Measurements from ENCODE around the gene TAS2R20.

TAS2R20 gene

DNA sequence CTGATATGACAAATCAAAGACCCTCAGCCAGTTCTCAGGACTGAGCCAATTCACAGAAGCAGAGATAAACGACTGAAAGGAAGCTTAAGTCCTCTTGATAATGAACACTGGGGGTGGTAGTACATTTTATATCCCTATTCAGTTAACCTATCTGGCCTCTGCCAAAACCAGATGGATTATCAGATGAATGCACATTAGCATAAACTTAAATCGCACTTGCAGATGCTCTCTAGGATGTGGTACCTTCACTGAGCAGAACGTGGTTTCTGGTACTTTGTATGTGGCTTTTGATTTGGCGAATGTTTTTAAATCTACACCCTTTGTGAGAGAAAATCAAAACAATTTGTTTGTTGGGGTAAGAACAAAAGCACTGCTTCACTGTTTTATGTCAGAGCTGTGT lies 37.9 kb downstream of the TAS2R20 start:
- no peak for TF ChIP-seq CTCF (IDR thresholded peaks at IDR 0.05; ENCODE audit: low read depth, low read length)
- DNase-seq (ENCODE audit: extremely low read depth, low read depth): no peak

- no peak; the same call in 1 of the 2 replicates for TF ChIP-seq CTCF (IDR thresholded peaks at IDR 0.05; ENCODE audit: low read depth, low read length)
- no peak for DNase-seq (ENCODE audit: extremely low read depth, low read depth)
Measured at GRCh38 chr12:10959804-10960203, 38.3 kb downstream of the TAS2R20 start.

- no peak for TF ChIP-seq CTCF (IDR thresholded peaks at IDR 0.05; ENCODE audit: low read depth, low read length)
- DNase-seq (ENCODE audit: extremely low read depth, low read depth): no peak
Measured at GRCh38 chr12:10957741-10958140, 40.4 kb downstream of the TAS2R20 start.

DNA sequence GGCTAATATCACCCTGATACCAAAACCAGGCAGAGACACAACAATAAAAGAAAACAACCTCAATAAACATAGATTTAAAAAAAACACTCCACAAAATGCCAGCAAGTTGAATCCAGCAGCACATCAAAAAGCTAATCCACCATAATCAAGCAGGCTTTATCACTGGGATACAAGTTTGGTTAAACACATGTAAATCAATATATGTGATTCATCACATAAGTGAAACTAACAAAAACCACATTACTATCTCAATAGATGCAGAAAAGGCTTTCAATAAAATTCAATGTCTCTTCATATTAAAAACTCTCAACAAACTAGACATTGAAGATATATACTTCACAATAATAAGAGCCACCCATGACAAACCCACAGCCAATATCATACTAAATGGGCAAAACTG lies 42.0 kb downstream of the TAS2R20 start:
- no peak for DNase-seq (ENCODE audit: extremely low read depth, low read depth)
- TF ChIP-seq CTCF (IDR thresholded peaks at IDR 0.05; ENCODE audit: low read depth, low read length): no peak

DNA sequence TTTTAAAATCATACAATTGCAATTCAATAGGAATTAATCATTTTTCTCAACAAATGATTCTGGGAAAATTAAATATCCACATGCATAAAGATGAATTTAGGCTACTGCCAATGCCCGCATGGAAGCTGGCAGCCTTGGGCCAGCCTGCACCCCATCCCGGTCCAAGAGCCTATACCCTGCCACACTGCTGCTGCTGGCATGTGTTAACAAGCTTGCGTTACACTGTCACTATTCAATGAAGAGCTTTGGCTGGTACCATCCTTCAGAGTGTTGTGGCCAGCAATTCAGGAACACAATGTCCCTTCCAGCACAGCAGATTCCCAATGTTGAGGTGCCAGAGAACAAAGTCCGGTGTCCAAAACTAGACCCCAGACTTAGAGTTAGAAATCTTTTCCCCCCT lies 45.5 kb downstream of the TAS2R20 start:
- no peak for DNase-seq (ENCODE audit: extremely low read depth, low read depth)
- TF ChIP-seq CTCF (IDR thresholded peaks at IDR 0.05; ENCODE audit: low read depth, low read length): no peak
